Duodenal mucosa (tissue), 2 donors: ENCODE data around the gene PLEKHJ1.
"Not testable (repeated sequence)": the region's sequence is repeated elsewhere in the genome, so short reads cannot be mapped to it uniquely, and the experiment has no call there.

ENCODE experiments used
- H3K27ac ChIP-seq: one replicate; pipeline ENCODE4 v1.7.0; 2013; ENCODE audit warnings: low read depth, low read length
- H3K27me3 ChIP-seq, 2 donors: one replicate each; pipeline ENCODE4 v1.7.0; 2013; ENCODE audit warnings: low read length in 2 of 2, control low read depth in 1 of 2; ENCODE audit not compliant: insufficient read depth in 2 of 2, control insufficient read depth in 1 of 2
- H3K36me3 ChIP-seq, 2 donors: one replicate each; pipeline ENCODE4 v1.7.0; 2013; ENCODE audit warnings: low read length in 2 of 2, control low read depth in 1 of 2; ENCODE audit not compliant: insufficient read depth in 2 of 2, control insufficient read depth in 1 of 2
- H3K4me1 ChIP-seq, 2 donors: one replicate each; pipeline ENCODE4 v1.7.0; 2013; ENCODE audit warnings: low read length in 2 of 2, control low read depth in 1 of 2; ENCODE audit not compliant: insufficient read depth in 2 of 2, control insufficient read depth in 1 of 2
- H3K4me3 ChIP-seq, 2 donors: one replicate each; pipeline ENCODE4 v1.7.0; 2013; ENCODE audit warnings: low read length in 2 of 2, low read depth in 1 of 2
- H3K9ac ChIP-seq, 2 donors: one replicate each; pipeline ENCODE4 v1.7.0; 2013; ENCODE audit warnings: low read length in 2 of 2, low read depth in 1 of 2
- H3K9me3 ChIP-seq, 2 donors: one replicate each; pipeline ENCODE4 v1.7.0; 2013; ENCODE audit warnings: low read length in 2 of 2, control low read depth in 1 of 2; ENCODE audit not compliant: control insufficient read depth in 1 of 2

Gene PLEKHJ1, protein sequence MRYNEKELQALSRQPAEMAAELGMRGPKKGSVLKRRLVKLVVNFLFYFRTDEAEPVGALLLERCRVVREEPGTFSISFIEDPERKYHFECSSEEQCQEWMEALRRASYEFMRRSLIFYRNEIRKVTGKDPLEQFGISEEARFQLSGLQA

GRCh38 chr19:2236314-2237050 lies at the start of gene PLEKHJ1, which contains the start of gene SF3A2:
PLEKHJ1 (minus strand) TSS chr19:2236329; CDS start chr19:2236248, 81 bp downstream.
SF3A2 (plus strand) TSS chr19:2236824; CDS start chr19:2243419, 6,595 bp downstream.
- peaks cover 0 to 24% of the 10 kb centered on the region in 2 donors for H3K36me3 ChIP-seq
- no peaks in the 10 kb centered on the region for H3K27me3 ChIP-seq
- no peaks in the 10 kb centered on the region for H3K9me3 ChIP-seq
- peak within 1 kb of the TSS; percentile 83 to 98 for H3K9ac ChIP-seq
- H3K27ac ChIP-seq = peak within 1 kb of the TSS; percentile 100
- H3K4me3 ChIP-seq = peak within 1 kb of the TSS; percentile 67 to 82
- peaks cover 55 to 70% of the 10 kb centered on the region in 2 donors for H3K4me1 ChIP-seq

DNA sequence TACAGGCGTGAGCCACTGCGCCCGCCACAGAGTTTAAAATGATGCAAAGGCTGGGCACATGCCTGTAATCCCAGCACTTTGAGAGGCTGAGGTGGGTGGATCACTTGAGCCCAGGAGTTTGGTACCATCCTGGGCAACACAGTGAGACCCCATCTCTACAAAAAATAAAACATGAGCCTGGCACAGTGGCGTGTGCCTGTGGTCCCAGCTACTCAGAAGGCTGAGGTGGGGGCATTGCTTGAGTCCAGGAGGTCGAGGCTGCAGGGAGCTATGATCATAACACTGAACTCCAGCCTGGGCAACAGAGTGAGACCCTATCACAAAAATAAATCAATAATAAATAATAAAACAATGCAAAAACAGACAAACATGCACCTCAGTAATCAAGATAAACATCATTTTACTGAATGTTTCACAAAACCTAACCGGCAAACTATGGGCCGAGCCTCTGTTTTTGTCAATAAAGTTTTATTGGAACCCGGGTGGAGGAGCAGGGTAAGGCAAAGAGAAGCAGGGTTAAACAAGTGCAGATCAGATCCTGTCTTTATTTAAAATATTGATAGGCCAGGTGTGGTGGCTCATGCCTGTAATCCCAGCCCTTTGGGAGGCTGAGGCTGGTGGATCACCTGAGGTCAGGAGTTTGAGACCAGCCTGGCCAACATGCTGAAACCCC lies 47.8 kb upstream of the PLEKHJ1 start:
- Histone ChIP-seq H3K4me3 (no peak overlapping the region), H3K4me1 (no peaks in the 10 kb centered on the region), H3K36me3 (no peaks in the 10 kb centered on the region), H3K27ac (no peak overlapping the region), H3K9ac (no peak overlapping the region), H3K27me3 (peaks cover 17 to 26% of the 10 kb centered on the region in 2 donors), H3K9me3 (no peaks in the 10 kb centered on the region)

DNA sequence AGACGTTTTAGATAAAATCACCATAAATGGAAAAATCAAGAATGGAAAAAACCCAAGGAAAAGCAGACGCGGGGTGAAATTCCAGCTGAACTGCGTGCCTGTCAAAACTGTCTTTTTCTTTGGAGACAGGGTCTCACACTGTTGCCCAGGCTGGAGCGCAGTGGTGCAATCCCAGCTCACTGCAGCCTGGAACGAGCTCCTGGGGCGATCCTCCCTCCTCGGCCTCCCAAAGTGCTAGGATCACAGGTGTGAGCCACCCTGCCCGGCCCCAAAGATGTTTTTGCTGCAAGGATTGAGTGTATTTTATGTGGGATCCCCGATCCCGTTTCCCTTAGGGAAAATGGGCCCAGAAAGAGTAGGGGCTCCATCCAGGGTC lies 46.7 kb upstream of the PLEKHJ1 start:
- no peaks in the 10 kb centered on the region for H3K4me1 ChIP-seq
- no peak overlapping the region for H3K27ac ChIP-seq
- no peaks in the 10 kb centered on the region for H3K9me3 ChIP-seq
- H3K36me3 ChIP-seq = no peaks in the 10 kb centered on the region
- H3K27me3 ChIP-seq = peaks cover 5 to 15% of the 10 kb centered on the region in 2 donors
- H3K9ac ChIP-seq = no peak overlapping the region
- H3K4me3 ChIP-seq = peak overlapping the region in 1 of 2 donors; percentile 52

- H3K27ac ChIP-seq = peak within 1 kb of the TSS; percentile 32
- no peaks in the 10 kb centered on the region for H3K36me3 ChIP-seq
- H3K4me1 ChIP-seq = no peaks in the 10 kb centered on the region
- H3K27me3 ChIP-seq = peaks cover 0 to 9% of the 10 kb centered on the region in 2 donors
- no peaks in the 10 kb centered on the region for H3K9me3 ChIP-seq
- peak within 1 kb of the TSS; percentile 50 to 56 for H3K4me3 ChIP-seq
- peak within 1 kb of the TSS in 1 of 2 donors; percentile 18 for H3K9ac ChIP-seq
Measured at GRCh38 chr19:2282062-2282861, 46.1 kb upstream of the PLEKHJ1 start, which contains the start of gene PEAK3. PEAK3 (minus strand) TSS chr19:2282175; CDS start chr19:2280931, 1,244 bp downstream.

GRCh38 chr19:2281265-2282061 lies 45.3 kb upstream of the PLEKHJ1 start:
- H3K9ac ChIP-seq = peak overlapping the region in 1 of 2 donors; percentile 18
- H3K4me3 ChIP-seq = peak overlapping the region; percentile 50 to 56
- H3K36me3 ChIP-seq, H3K27me3 ChIP-seq, H3K4me1 ChIP-seq, H3K9me3 ChIP-seq: not testable (repeated sequence)
- peak overlapping the region; percentile 32 for H3K27ac ChIP-seq

DNA sequence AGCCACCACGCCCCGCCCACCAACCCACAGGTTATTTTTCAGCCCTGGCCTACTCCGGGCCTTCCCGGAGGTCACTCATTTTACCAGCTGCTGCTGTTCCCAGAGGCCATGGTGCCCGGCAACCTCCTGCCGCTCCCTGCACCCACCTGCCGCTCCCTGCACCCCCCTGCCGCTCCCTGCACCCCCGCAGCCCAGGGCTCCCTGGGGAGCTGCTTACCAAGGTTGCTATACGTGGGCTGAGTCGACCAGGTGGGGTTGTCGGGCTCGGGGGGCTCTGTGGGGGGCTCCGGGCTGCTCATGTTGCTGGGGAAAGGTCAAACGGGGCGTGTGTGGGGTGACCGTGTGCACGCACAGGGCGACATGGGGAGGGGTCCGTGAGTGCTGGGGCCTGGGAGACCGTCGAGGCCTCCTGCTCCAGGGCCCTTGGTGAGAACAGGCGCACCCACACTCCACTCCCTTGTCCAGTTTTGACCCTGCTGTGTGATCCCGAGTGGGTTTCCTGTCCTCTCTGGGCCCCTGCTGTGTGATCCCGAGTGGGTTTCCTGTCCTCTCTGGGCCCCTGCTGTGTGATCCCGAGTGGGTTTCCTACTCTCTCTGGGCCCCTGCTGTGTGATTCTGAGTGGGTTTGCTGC lies 44.6 kb upstream of the PLEKHJ1 start:
- no peaks in the 10 kb centered on the region for H3K36me3 ChIP-seq
- H3K27me3 ChIP-seq = peaks cover 0 to 7% of the 10 kb centered on the region in 2 donors
- no peak overlapping the region for H3K4me3 ChIP-seq
- no peak overlapping the region for H3K27ac ChIP-seq
- H3K4me1 ChIP-seq = peaks cover 5 to 6% of the 10 kb centered on the region in 2 donors
- no peak overlapping the region for H3K9ac ChIP-seq
- no peaks in the 10 kb centered on the region for H3K9me3 ChIP-seq

GRCh38 chr19:2278459-2279158 lies 42.5 kb upstream of the PLEKHJ1 start:
- H3K4me3 ChIP-seq = peak overlapping the region; percentile 8 to 43
- no peaks in the 10 kb centered on the region for H3K9me3 ChIP-seq
- H3K36me3 ChIP-seq = peaks cover 0 to 4% of the 10 kb centered on the region in 2 donors
- H3K27me3 ChIP-seq = peaks cover 0 to 3% of the 10 kb centered on the region in 2 donors
- no peak overlapping the region for H3K9ac ChIP-seq
- no peak overlapping the region for H3K27ac ChIP-seq
- peaks cover 20 to 21% of the 10 kb centered on the region in 2 donors for H3K4me1 ChIP-seq

DNA sequence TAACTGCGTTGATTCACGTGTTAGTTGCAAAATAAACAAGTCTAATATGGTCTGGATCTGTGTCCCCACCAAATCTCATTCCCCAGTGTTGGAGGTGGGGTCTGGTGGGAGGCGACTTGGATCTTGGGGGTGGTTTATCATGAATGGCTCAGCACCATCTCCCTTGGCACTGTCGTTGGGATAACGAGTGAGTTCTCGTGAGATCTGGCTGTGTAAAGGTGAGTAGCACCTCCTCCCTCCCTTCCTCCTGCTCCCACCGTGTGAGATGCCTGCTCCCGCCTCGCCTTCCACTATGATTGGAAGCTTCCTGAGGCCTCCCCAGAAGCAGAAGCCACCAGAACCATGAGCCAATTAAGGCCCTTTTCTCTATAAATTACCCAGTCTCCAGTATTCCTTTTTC lies 41.0 kb upstream of the PLEKHJ1 start:
- Histone ChIP-seq H3K9ac (no peak overlapping the region), H3K9me3 (no peaks in the 10 kb centered on the region), H3K27ac (no peak overlapping the region), H3K36me3 (peaks cover 0 to 12% of the 10 kb centered on the region in 2 donors), H3K27me3 (peaks cover 0 to under 1% of the 10 kb centered on the region in 2 donors), H3K4me1 (peaks cover 28 to 32% of the 10 kb centered on the region in 2 donors), H3K4me3 (no peak overlapping the region)
